ENCODE measurements around the gene GAA.

DNA sequence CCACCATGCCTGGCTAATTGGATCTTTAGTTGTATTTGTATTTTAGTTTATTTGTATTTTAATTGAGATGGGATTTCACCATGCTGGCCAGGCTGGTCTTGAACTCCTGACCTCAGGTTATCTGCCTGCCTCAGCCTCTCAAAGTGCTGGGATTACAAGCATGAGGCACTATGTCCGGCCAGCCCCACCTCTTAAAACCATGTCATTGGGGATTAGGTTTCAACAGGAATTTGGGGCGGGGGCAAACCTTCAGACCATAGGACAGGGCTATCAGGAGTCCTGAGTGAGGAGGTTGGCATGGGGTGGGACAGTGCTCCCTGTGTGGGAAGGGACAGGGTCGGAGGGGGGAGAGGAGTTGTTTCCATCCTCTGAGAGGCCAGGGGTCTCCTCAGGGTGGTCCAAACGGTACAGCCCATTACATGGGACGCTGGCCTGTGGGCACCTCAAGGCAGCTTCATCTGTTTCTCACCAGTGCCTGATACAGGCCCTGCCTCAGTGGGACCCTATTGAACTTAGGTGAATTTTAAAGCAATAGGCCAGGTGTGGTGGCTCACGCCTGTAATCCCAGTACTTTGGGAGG, 21.6 kb downstream of the GAA start:
- TF ChIP-seq, protein P1, sequence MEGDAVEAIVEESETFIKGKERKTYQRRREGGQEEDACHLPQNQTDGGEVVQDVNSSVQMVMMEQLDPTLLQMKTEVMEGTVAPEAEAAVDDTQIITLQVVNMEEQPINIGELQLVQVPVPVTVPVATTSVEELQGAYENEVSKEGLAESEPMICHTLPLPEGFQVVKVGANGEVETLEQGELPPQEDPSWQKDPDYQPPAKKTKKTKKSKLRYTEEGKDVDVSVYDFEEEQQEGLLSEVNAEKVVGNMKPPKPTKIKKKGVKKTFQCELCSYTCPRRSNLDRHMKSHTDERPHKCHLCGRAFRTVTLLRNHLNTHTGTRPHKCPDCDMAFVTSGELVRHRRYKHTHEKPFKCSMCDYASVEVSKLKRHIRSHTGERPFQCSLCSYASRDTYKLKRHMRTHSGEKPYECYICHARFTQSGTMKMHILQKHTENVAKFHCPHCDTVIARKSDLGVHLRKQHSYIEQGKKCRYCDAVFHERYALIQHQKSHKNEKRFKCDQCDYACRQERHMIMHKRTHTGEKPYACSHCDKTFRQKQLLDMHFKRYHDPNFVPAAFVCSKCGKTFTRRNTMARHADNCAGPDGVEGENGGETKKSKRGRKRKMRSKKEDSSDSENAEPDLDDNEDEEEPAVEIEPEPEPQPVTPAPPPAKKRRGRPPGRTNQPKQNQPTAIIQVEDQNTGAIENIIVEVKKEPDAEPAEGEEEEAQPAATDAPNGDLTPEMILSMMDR (IDR thresholded peaks at IDR 0.05): no peak
- no peak for TF ChIP-seq POLR2A (IDR thresholded peaks at IDR 0.05)
